Measurements from ENCODE around the gene NGF. TPM values are rescaled to one million over a fixed set of nuclear protein-coding genes. Genes with fewer than 3 reads are reported as not detected.

NGF gene
- total RNA-seq, 4 donors from 2014 or later, result not detected

- no peak for DNase-seq
- no peaks in the 10 kb centered on the region for H3K27me3 ChIP-seq
- H3K9me3 ChIP-seq, result no peaks in the 10 kb centered on the region
- TF ChIP-seq CTCF (IDR thresholded peaks at IDR 0.05) (no peak), POLR2A (IDR thresholded peaks at IDR 0.05) (no peak)
- H3K27ac ChIP-seq, result no peak overlapping the region
- H3K4me3 ChIP-seq, result no peak overlapping the region
- H3K4me1 ChIP-seq, result no peaks in the 10 kb centered on the region
- no peaks in the 10 kb centered on the region for H3K36me3 ChIP-seq
These were observed 38.8 kb downstream of the NGF start for GRCh38 chr1:115299266-115299665.

- Histone ChIP-seq H3K27ac (no peak overlapping the region), H3K9me3 (no peaks in the 10 kb centered on the region), H3K27me3 (no peaks in the 10 kb centered on the region), H3K4me3 (no peak overlapping the region), H3K36me3 (no peaks in the 10 kb centered on the region), H3K4me1 (no peaks in the 10 kb centered on the region)
- DNase-seq, result no peak
- no peak for TF ChIP-seq POLR2A (IDR thresholded peaks at IDR 0.05)
- TF ChIP-seq CTCF (IDR thresholded peaks at IDR 0.05), result no peak
These were observed 41.1 kb downstream of the NGF start for GRCh38 chr1:115296981-115297380.

GRCh38 chr1:115295904-115296696, 41.9 kb downstream of the NGF start:
- H3K36me3 ChIP-seq, result no peaks in the 10 kb centered on the region
- DNase-seq, result no peak
- TF ChIP-seq CTCF (IDR thresholded peaks at IDR 0.05) (no peak), POLR2A (IDR thresholded peaks at IDR 0.05) (no peak)
- no peak overlapping the region for H3K27ac ChIP-seq
- no peaks in the 10 kb centered on the region for H3K4me1 ChIP-seq
- H3K4me3 ChIP-seq, result no peak overlapping the region
- no peaks in the 10 kb centered on the region for H3K9me3 ChIP-seq
- no peaks in the 10 kb centered on the region for H3K27me3 ChIP-seq

- H3K9me3 ChIP-seq, result no peaks in the 10 kb centered on the region
- no peak overlapping the region for H3K27ac ChIP-seq
- H3K36me3 ChIP-seq, result no peaks in the 10 kb centered on the region
- H3K4me3 ChIP-seq, result no peak overlapping the region
- H3K4me1 ChIP-seq, result no peaks in the 10 kb centered on the region
- no peak for DNase-seq
- TF ChIP-seq POLR2A (IDR thresholded peaks at IDR 0.05) (no peak), CTCF (IDR thresholded peaks at IDR 0.05) (no peak)
- no peaks in the 10 kb centered on the region for H3K27me3 ChIP-seq
These were observed 44.1 kb downstream of the NGF start for GRCh38 chr1:115293899-115294298.

- Histone ChIP-seq H3K4me1 (no peaks in the 10 kb centered on the region), H3K9me3 (no peaks in the 10 kb centered on the region), H3K27me3 (no peaks in the 10 kb centered on the region), H3K27ac (no peak overlapping the region), H3K36me3 (no peaks in the 10 kb centered on the region), H3K4me3 (no peak overlapping the region)
- DNase-seq, result no peak
- TF ChIP-seq POLR2A (IDR thresholded peaks at IDR 0.05) (no peak), CTCF (IDR thresholded peaks at IDR 0.05) (no peak)
These were observed 45.0 kb downstream of the NGF start for GRCh38 chr1:115293006-115293405.
